Vagina (tissue), 2 donors: ENCODE data around the gene STK32B.

ENCODE experiments used
- POLR2A ChIP-seq, 2 donors: fragments of 450-650 bp; IDR thresholded peaks; one replicate each; pipeline ENCODE4 v1.6.1; 2017; ENCODE audit warnings: antibody characterized with exemption in 2 of 2, mild to moderate bottlenecking in 2 of 2, moderate library complexity in 2 of 2
- POLR2AphosphoS5 ChIP-seq, 2 donors: sonication (generic); formaldehyde crosslinking; IDR thresholded peaks; one replicate each; pipeline ENCODE4 v1.9.0; 2017; ENCODE audit warnings: antibody characterized with exemption in 2 of 2, mild to moderate bottlenecking in 2 of 2, low read depth in 1 of 2; ENCODE audit not compliant: insufficient read depth in 1 of 2
- TF ChIP-seq, protein P1 (sequence below), 3 experiments: fragments of 450-650 bp in 2 of 3; fragments of 200-600 bp in 1 of 3; sonication (generic) in 1 of 3; IDR thresholded peaks; one replicate each; pipeline ENCODE4 v1.5.1; 2017 to 2019; ENCODE audit warnings: antibody characterized with exemption in 3 of 3, mild to moderate bottlenecking in 2 of 3, moderate library complexity in 2 of 3

DNA sequence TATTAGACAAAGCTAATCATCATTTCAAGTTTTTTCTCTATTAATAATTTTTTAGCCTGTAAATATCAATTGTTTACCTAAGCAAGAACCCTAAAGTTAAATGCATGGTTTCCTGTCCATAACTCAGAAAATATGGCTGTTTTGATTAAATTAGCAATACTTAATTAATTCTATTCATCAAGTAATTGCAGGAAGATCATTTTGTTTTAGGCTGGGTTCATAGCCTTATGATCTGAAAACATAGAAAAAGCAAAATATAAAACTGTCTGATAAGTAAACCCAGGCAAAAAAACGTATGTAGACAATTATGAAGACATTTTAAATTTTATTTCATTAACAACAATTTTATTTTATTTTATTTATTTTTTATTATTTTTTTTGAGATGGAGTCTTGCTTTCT lies 438.0 kb downstream of the STK32B start:
- TF ChIP-seq, protein P1, sequence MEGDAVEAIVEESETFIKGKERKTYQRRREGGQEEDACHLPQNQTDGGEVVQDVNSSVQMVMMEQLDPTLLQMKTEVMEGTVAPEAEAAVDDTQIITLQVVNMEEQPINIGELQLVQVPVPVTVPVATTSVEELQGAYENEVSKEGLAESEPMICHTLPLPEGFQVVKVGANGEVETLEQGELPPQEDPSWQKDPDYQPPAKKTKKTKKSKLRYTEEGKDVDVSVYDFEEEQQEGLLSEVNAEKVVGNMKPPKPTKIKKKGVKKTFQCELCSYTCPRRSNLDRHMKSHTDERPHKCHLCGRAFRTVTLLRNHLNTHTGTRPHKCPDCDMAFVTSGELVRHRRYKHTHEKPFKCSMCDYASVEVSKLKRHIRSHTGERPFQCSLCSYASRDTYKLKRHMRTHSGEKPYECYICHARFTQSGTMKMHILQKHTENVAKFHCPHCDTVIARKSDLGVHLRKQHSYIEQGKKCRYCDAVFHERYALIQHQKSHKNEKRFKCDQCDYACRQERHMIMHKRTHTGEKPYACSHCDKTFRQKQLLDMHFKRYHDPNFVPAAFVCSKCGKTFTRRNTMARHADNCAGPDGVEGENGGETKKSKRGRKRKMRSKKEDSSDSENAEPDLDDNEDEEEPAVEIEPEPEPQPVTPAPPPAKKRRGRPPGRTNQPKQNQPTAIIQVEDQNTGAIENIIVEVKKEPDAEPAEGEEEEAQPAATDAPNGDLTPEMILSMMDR (IDR thresholded peaks at IDR 0.05), result no peak
- TF ChIP-seq POLR2A (IDR thresholded peaks at IDR 0.05) (no peak), POLR2AphosphoS5 (IDR thresholded peaks at IDR 0.05; ENCODE audit: insufficient read depth in 1 of 2, low read depth in 1 of 2) (no peak)
